H1 (cell line): Measurements from ENCODE around the gene LFNG. TPM values are rescaled to one million over a fixed set of nuclear protein-coding genes. Genes with fewer than 3 reads are reported as not detected.

ENCODE experiments used
- microRNA-seq, 2 experiments: library from miRNA; unstranded; fragments of <30 nt; microRNA quantifications; one replicate each; pipeline versions ENCODE4 to v1.2.0, GENCODE V29; 2016 to 2020; ENCODE audit warnings: borderline microRNAs expressed in 2 of 2, borderline number of aligned reads in 2 of 2, borderline replicate concordance in 1 of 2
- polyA plus RNA-seq, 7 experiments: library from polyadenylated mRNA; depleted of rRNA in 3 of 7; stranded (reverse) in 5 of 7; unstranded in 2 of 7; fragments of >200 nt in 5 of 7; fragments of 200-250 nt in 2 of 7; gene quantifications; 1 replicate in 5 of 7; 2 replicates in 1 of 7; 4 replicates in 1 of 7; pipeline versions ENCODE4 v1.2.1 to v1.2.3, GENCODE V29; 2011 to 2013; ENCODE audit warnings: missing spikeins in 2 of 7, mixed read lengths in 2 of 7
- small RNA-seq: library from polyadenylated mRNA; stranded (forward); fragments of <200 nt; extraction: miRNeasy Mini kit (QIAGEN cat#:217004); gene quantifications from one replicate; pipeline ENCODE3, GENCODE V24; 2013; ENCODE audit not compliant: insufficient read depth
- total RNA-seq: library from RNA; stranded (reverse); fragmentation: NEBNext Ultra II Directional; extraction: Animal tissue kit (Norgen Biotek cat#: 25700); gene quantifications from 2 replicates; pipeline ENCODE4 v1.2.1, GENCODE V29; 2021

The LFNG gene
- total and polyA plus RNA-seq, 2 of the 8 experiments (the other 6 are each of a cell fraction or from before 2014, with no cell fraction given) = 31.6 to 35.6 TPM

Small RNA genes within 50 kb of the gene (microRNA-seq; reads per million reads assigned to microRNA genes)
- gene MIR4648 = 0 reads per million in 2 experiments

Small RNA genes within 50 kb of the gene (small RNA-seq; reads per million reads assigned to genes)
- 0.69 reads per million for gene MIR4648

Other genes starting within 250 kb of the LFNG start
- gene SNX8, start 205.3 kb upstream of the LFNG start, total RNA-seq = 46.2 and 49.5 TPM in 2 replicates
- gene SNX8, start 205.3 kb upstream of the LFNG start, polyA plus RNA-seq (2011; rRNA removed) = 69.2 and 70.8 TPM in 2 replicates
- gene EIF3B, start 164.9 kb upstream of the LFNG start, total RNA-seq = 306 and 316 TPM in 2 replicates
- 167 and 211 TPM in 2 replicates for gene EIF3B, start 164.9 kb upstream of the LFNG start, polyA plus RNA-seq (2011; rRNA removed)
- gene CHST12, start 116.2 kb upstream of the LFNG start, total RNA-seq = 13.4 and 18.2 TPM in 2 replicates
- gene CHST12, start 116.2 kb upstream of the LFNG start, polyA plus RNA-seq (2011; rRNA removed) = 24.1 and 28.0 TPM in 2 replicates
- gene GRIFIN, start 43.4 kb upstream of the LFNG start, total RNA-seq = not detected in 2 replicates
- gene GRIFIN, start 43.4 kb upstream of the LFNG start, polyA plus RNA-seq (2011; rRNA removed) = not detected in 2 replicates
- 42.3 and 45.2 TPM in 2 replicates for gene BRAT1, start 35.8 kb downstream of the LFNG start, total RNA-seq
- 36.8 and 60.5 TPM in 2 replicates for gene BRAT1, start 35.8 kb downstream of the LFNG start, polyA plus RNA-seq (2011; rRNA removed)
- 4.9 and 5.7 TPM in 2 replicates for gene IQCE, start 39.2 kb downstream of the LFNG start, total RNA-seq
- gene IQCE, start 39.2 kb downstream of the LFNG start, polyA plus RNA-seq (2011; rRNA removed) = 2.2 and 3.1 TPM in 2 replicates
- 169 and 172 TPM in 2 replicates for gene TTYH3, start 112.2 kb downstream of the LFNG start, total RNA-seq
- gene TTYH3, start 112.2 kb downstream of the LFNG start, polyA plus RNA-seq (2011; rRNA removed) = 66.2 and 122 TPM in 2 replicates
- gene AMZ1, start 168.4 kb downstream of the LFNG start, total RNA-seq = 0.82 and 1.4 TPM in 2 replicates
- gene AMZ1, start 168.4 kb downstream of the LFNG start, polyA plus RNA-seq (2011; rRNA removed) = 0.59 and 1.1 TPM in 2 replicates